ENCODE results near the gene ZFAND3.

ZFAND3 gene

GRCh38 chr6:38170666-38171355 lies 351.3 kb downstream of the ZFAND3 start:
- Histone ChIP-seq H3K9me3 (ENCODE audit: insufficient read depth, low read length) (no peaks in the 10 kb centered on the region), H3K27me3 (ENCODE audit: insufficient read depth, insufficient read length) (no peaks in the 10 kb centered on the region), H3K36me3 (ENCODE audit: insufficient read depth, insufficient read length, low read length) (no peaks in the 10 kb centered on the region), H3K4me3 (ENCODE audit: insufficient read length, low read depth) (no peak overlapping the region), H3K9ac (ENCODE audit: insufficient read length, low read depth) (no peak overlapping the region), H3K4me1 (ENCODE audit: insufficient read depth, insufficient read length) (peaks cover 14% of the 10 kb centered on the region)
- DNase-seq (ENCODE audit: low read depth, low spot score): no peak
- TF ChIP-seq SUZ12 (IDR thresholded peaks at IDR 0.05; ENCODE audit: extremely low read depth, insufficient read depth, insufficient read length): no peak
- no peak for TF ChIP-seq ZNF274 (IDR thresholded peaks at IDR 0.05; ENCODE audit: low read depth, low read length)
- no peak for TF ChIP-seq YY1 (IDR thresholded peaks at IDR 0.05; ENCODE audit: insufficient read depth, insufficient read length)

DNA sequence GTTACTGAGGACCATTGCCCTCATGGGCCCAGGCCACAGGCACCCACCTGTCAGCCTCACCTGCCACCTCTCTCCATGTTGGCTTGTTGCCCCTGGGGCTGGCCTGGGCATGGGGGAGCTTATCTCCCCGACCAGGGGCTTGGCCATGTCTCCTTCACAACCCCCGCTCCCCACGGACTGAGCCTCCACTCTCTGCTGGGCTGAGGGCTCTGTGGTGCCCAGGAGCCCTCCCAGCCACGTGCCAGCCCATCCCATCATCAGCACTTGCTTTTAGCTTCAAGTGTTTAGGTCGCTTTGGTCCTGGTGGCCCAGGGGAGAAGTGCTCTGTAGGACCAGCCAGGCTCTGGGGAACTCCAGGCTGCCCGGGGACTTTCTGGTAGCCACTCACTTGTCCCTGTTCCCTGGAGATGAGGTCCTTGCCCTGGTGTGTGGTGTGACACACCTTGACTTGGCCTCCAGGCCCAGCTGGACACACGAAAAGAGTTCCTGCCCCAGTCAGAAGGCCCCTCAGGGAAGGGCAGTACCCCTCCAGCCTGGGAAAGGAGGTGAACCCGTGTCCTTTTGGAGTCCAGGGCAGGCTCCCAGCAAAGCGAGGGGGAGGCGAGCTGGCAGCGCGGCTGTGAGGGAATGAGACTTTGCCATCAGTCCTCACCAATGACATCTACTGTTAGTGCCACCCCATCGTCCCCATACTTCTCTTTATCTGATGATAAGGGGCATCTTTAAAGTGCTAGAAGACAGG lies 352.6 kb downstream of the ZFAND3 start:
- no peaks in the 10 kb centered on the region for H3K27me3 ChIP-seq (ENCODE audit: insufficient read depth, insufficient read length)
- peaks cover 18% of the 10 kb centered on the region for H3K4me1 ChIP-seq (ENCODE audit: insufficient read depth, insufficient read length)
- TF ChIP-seq ZNF274 (IDR thresholded peaks at IDR 0.05; ENCODE audit: low read depth, low read length) (no peak), SUZ12 (IDR thresholded peaks at IDR 0.05; ENCODE audit: extremely low read depth, insufficient read depth, insufficient read length) (no peak), YY1 (IDR thresholded peaks at IDR 0.05; ENCODE audit: insufficient read depth, insufficient read length) (no peak)

GRCh38 chr6:38172739-38173410 lies 353.3 kb downstream of the ZFAND3 start:
- Histone ChIP-seq H3K9me3 (ENCODE audit: insufficient read depth, low read length) (no peaks in the 10 kb centered on the region), H3K27me3 (ENCODE audit: insufficient read depth, insufficient read length) (no peaks in the 10 kb centered on the region), H3K9ac (ENCODE audit: insufficient read length, low read depth) (no peak overlapping the region), H3K4me3 (ENCODE audit: insufficient read length, low read depth) (no peak overlapping the region), H3K36me3 (ENCODE audit: insufficient read depth, insufficient read length, low read length) (no peaks in the 10 kb centered on the region), H3K4me1 (ENCODE audit: insufficient read depth, insufficient read length) (peaks cover 18% of the 10 kb centered on the region)
- TF ChIP-seq SUZ12 (IDR thresholded peaks at IDR 0.05; ENCODE audit: extremely low read depth, insufficient read depth, insufficient read length) (no peak), YY1 (IDR thresholded peaks at IDR 0.05; ENCODE audit: insufficient read depth, insufficient read length) (no peak), ZNF274 (IDR thresholded peaks at IDR 0.05; ENCODE audit: low read depth, low read length) (no peak)
- no peak for DNase-seq (ENCODE audit: low read depth, low spot score)

More for the DNA sequence above, 352.6 kb downstream of the ZFAND3 start:
- H3K36me3 ChIP-seq (ENCODE audit: insufficient read depth, insufficient read length, low read length): no peaks in the 10 kb centered on the region
- H3K9ac ChIP-seq (ENCODE audit: insufficient read length, low read depth): no peak overlapping the region
- DNase-seq (ENCODE audit: low read depth, low spot score): no peak
- no peak overlapping the region for H3K4me3 ChIP-seq (ENCODE audit: insufficient read length, low read depth)
- no peaks in the 10 kb centered on the region for H3K9me3 ChIP-seq (ENCODE audit: insufficient read depth, low read length)

GRCh38 chr6:38173909-38174308 lies 354.4 kb downstream of the ZFAND3 start:
- TF ChIP-seq SUZ12 (IDR thresholded peaks at IDR 0.05; ENCODE audit: extremely low read depth, insufficient read depth, insufficient read length) (no peak), YY1 (IDR thresholded peaks at IDR 0.05; ENCODE audit: insufficient read depth, insufficient read length) (no peak), ZNF274 (IDR thresholded peaks at IDR 0.05; ENCODE audit: low read depth, low read length) (no peak)
- H3K27me3 ChIP-seq (ENCODE audit: insufficient read depth, insufficient read length): no peaks in the 10 kb centered on the region

DNA sequence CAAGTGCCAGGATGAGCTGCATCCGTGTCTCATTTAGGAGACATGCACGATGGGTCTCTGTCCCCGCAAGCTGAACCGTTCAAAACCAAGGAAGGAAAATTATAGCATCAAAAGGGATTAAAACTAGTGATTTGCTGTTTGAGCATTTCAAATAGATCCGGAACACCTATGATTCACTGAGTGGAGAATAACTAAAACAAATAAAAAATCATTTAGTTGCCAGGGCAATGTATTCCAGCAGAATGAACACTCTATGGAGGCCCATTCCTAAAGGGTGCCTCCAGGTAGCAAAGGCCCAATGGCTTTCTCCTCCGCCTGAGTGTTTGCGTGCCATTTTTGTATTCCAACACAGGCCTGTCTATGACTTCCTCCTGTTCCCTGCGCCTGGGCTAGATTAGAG lies 354.8 kb downstream of the ZFAND3 start:
- H3K9ac ChIP-seq (ENCODE audit: insufficient read length, low read depth): no peak overlapping the region
- no peak overlapping the region for H3K4me3 ChIP-seq (ENCODE audit: insufficient read length, low read depth)
- H3K9me3 ChIP-seq (ENCODE audit: insufficient read depth, low read length): no peaks in the 10 kb centered on the region
- peaks cover 17% of the 10 kb centered on the region for H3K4me1 ChIP-seq (ENCODE audit: insufficient read depth, insufficient read length)
- H3K36me3 ChIP-seq (ENCODE audit: insufficient read depth, insufficient read length, low read length): no peaks in the 10 kb centered on the region
- H3K27me3 ChIP-seq (ENCODE audit: insufficient read depth, insufficient read length): no peaks in the 10 kb centered on the region
- TF ChIP-seq YY1 (IDR thresholded peaks at IDR 0.05; ENCODE audit: insufficient read depth, insufficient read length) (no peak), ZNF274 (IDR thresholded peaks at IDR 0.05; ENCODE audit: low read depth, low read length) (no peak), SUZ12 (IDR thresholded peaks at IDR 0.05; ENCODE audit: extremely low read depth, insufficient read depth, insufficient read length) (no peak)
- DNase-seq (ENCODE audit: low read depth, low spot score): no peak

More at GRCh38 chr6:38173909-38174308, 354.4 kb downstream of the ZFAND3 start:
- no peak for DNase-seq (ENCODE audit: low read depth, low spot score)
- Histone ChIP-seq H3K9ac (ENCODE audit: insufficient read length, low read depth) (no peak overlapping the region), H3K4me3 (ENCODE audit: insufficient read length, low read depth) (no peak overlapping the region), H3K36me3 (ENCODE audit: insufficient read depth, insufficient read length, low read length) (no peaks in the 10 kb centered on the region), H3K4me1 (ENCODE audit: insufficient read depth, insufficient read length) (peaks cover 19% of the 10 kb centered on the region), H3K9me3 (ENCODE audit: insufficient read depth, low read length) (no peaks in the 10 kb centered on the region)

DNA sequence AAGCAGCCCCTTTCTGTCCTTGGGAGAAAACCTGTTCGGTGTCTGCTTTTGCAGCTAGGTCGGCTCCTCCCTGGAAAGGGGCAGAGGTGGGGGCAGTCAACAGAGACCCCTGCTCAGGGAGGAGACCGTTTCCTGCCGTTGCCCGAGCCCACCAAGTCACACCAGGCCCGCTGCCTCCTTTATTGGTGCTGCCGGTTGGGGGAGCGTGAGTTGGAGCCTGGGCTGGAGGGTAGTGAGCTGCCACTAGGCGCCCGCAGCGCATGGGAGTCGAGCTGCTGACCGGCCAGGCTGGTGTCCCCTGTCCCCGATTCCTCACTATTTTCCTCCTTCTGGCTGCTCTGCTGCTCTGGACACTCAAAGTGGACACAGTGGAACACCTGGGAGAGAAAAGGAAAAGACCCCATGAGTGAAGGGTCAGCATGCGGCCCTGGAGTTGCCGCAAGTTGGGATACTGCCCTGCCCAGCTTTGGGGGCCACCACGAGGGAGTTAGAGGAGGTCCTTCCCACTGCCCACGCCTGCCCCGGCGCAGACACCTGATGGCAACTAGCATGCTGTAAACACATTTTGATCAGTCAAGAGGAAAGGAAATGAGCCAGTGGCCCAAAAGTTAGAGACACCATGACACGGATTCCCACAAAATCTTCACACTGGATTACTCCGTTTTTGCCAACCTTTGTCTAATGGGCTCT lies 355.4 kb downstream of the ZFAND3 start:
- no peak for TF ChIP-seq SUZ12 (IDR thresholded peaks at IDR 0.05; ENCODE audit: extremely low read depth, insufficient read depth, insufficient read length)

More for the DNA sequence above, 355.4 kb downstream of the ZFAND3 start:
- no peaks in the 10 kb centered on the region for H3K36me3 ChIP-seq (ENCODE audit: insufficient read depth, insufficient read length, low read length)
- H3K27me3 ChIP-seq (ENCODE audit: insufficient read depth, insufficient read length): no peaks in the 10 kb centered on the region
- no peak overlapping the region for H3K4me3 ChIP-seq (ENCODE audit: insufficient read length, low read depth)
- no peak overlapping the region for H3K9ac ChIP-seq (ENCODE audit: insufficient read length, low read depth)
- H3K4me1 ChIP-seq (ENCODE audit: insufficient read depth, insufficient read length): peaks cover 15% of the 10 kb centered on the region
- no peaks in the 10 kb centered on the region for H3K9me3 ChIP-seq (ENCODE audit: insufficient read depth, low read length)
- no peak for DNase-seq (ENCODE audit: low read depth, low spot score)

Data from NT2/D1 (cell line).